K562 (cell line): ENCODE results near the gene ROBO2. TPM values are rescaled to one million over a fixed set of nuclear protein-coding genes. Genes with fewer than 3 reads are reported as not detected.
A peak's percentile ranks its signal among the peaks of the same experiment; 100 is the strongest.

Experiments used
- ATAC-seq: fragments of 200-7000 bp; cut with Tn5 transposase; 3 replicates; pipeline ENCODE4 v1.9.1; 2020; ENCODE audit warnings: moderate library complexity
- BruUV-seq: library from RNA; stranded (reverse); fragments of 400-500 nt; replicated peaks from 2 replicates; lab custom pipeline; 2021; lab: Mats Ljungman, UMichigan
- CTCF ChIA-PET: fragments of 300-600 bp; formaldehyde crosslinking; extraction: SDS; loops from one replicate; lab custom pipeline; 2021; ENCODE audit warnings: low intra/inter-chr PET ratio; lab: Yijun Ruan, JAX
- POLR2A ChIA-PET: fragments of 300-600, 350-650 bp; sonication (Branson Sonifier 250); formaldehyde crosslinking; extraction: SDS; loops from one replicate; lab custom pipeline; 2021; ENCODE audit warnings: antibody characterized with exemption, inconsistent platforms; lab: Yijun Ruan, JAX
- DNase-seq, 4 experiments: peaks; one replicate each; pipeline versions ENCODE4 v3.0.0 to v3.0.0-alpha.2; 2011 to 2018; ENCODE audit warnings: low spot score in 3 of 4, mixed read lengths in 3 of 4; ENCODE audit errors: extremely low read depth in 1 of 4
- FAIRE-seq: peaks from 2 replicates; lab custom pipeline; 2011; peaks lifted over from hg19 to GRCh38; lab: Jason Lieb, UNC
- H2AFZ ChIP-seq: 2 replicates; pipeline ENCODE4 v1.6.0; 2011; ENCODE audit warnings: low read depth, low read length, control low read depth, inconsistent platforms
- H3K27ac ChIP-seq: fragments of 200-600 bp; 3 replicates; pipeline ENCODE4 v1.8.0; 2011; ENCODE audit warnings: low read depth, mild to moderate bottlenecking, control low read depth, inconsistent platforms, low read length, moderate library complexity, mixed read lengths; ENCODE audit errors: extremely low read depth
- H3K27me3 ChIP-seq, 2 experiments: fragments of 300-600 bp in 1 of 2; 2 replicates in 1 of 2; 3 replicates in 1 of 2; pipeline versions ENCODE4 v1.6.0 to v1.8.0; 2011; ENCODE audit warnings: inconsistent platforms in 2 of 2, low read length in 2 of 2, mild to moderate bottlenecking in 1 of 2, mixed read lengths in 1 of 2, moderate library complexity in 1 of 2; ENCODE audit not compliant: control insufficient read depth in 2 of 2, insufficient read depth in 2 of 2
- H3K36me3 ChIP-seq: fragments of 300-600 bp; 3 replicates; pipeline ENCODE4 v1.8.0; 2011; ENCODE audit warnings: mild to moderate bottlenecking, low read length, inconsistent platforms; ENCODE audit not compliant: control insufficient read depth, insufficient read depth
- H3K4me1 ChIP-seq, 2 experiments: fragments of 200-600 bp in 1 of 2; replicated peaks in 1 of 2; 2 replicates in 1 of 2; 3 replicates in 1 of 2; pipeline versions ENCODE4 v1.5.1 to v1.8.0; 2011; ENCODE audit warnings: inconsistent platforms in 2 of 2, low read length in 2 of 2, mild to moderate bottlenecking in 1 of 2, mixed read lengths in 1 of 2, moderate library complexity in 1 of 2; ENCODE audit not compliant: control insufficient read depth in 2 of 2, insufficient read depth in 2 of 2
- H3K4me2 ChIP-seq: 2 replicates; pipeline ENCODE4 v1.6.1; 2011; ENCODE audit warnings: low read length, control low read depth, inconsistent platforms, mixed read lengths; ENCODE audit not compliant: insufficient read depth
- H3K4me3 ChIP-seq: fragments of 200-600 bp; sonication (generic), shearing (Covaris generic); 2 replicates; pipeline ENCODE4 v1.5.1; 2016; ENCODE audit warnings: control low read depth, inconsistent platforms
- H3K79me2 ChIP-seq: fragments of 200-600 bp; 3 replicates; pipeline ENCODE4 v1.8.0; 2011; ENCODE audit warnings: low read length, inconsistent platforms; ENCODE audit not compliant: control insufficient read depth, insufficient read depth
- H3K9ac ChIP-seq, 2 experiments: 2 replicates each; pipeline versions ENCODE4 v1.6.0 to v1.6.1; 2011; ENCODE audit warnings: low read depth in 2 of 2, low read length in 2 of 2, control low read depth in 1 of 2, inconsistent platforms in 1 of 2, mild to moderate bottlenecking in 1 of 2, mixed read lengths in 1 of 2; ENCODE audit not compliant: insufficient read depth in 1 of 2
- H3K9me1 ChIP-seq: one replicate; pipeline ENCODE4 v1.6.0; 2011; ENCODE audit warnings: inconsistent platforms, mild to moderate bottlenecking, low read length, moderate library complexity; ENCODE audit not compliant: control insufficient read depth, insufficient read depth
- H3K9me3 ChIP-seq: replicated peaks from 2 replicates; pipeline ENCODE4 v1.5.1; 2011; ENCODE audit warnings: low read depth, low read length, inconsistent platforms; ENCODE audit not compliant: control insufficient read depth, insufficient read depth
- H4K20me1 ChIP-seq: replicated peaks from 2 replicates; pipeline ENCODE4 v1.6.1; 2011; ENCODE audit warnings: low read length, inconsistent platforms, mixed read lengths; ENCODE audit not compliant: control insufficient read depth, insufficient read depth
- CBX8 ChIP-seq: fragments of 200-600 bp; sonication (generic); IDR thresholded peaks from 2 replicates; pipeline ENCODE4 v1.6.1; 2012; ENCODE audit warnings: borderline replicate concordance, mixed run types, low read depth, mild to moderate bottlenecking, moderate library complexity, mixed read lengths, low read length, control low read depth, inconsistent platforms; ENCODE audit not compliant: poor library complexity, severe bottlenecking; ENCODE audit errors: extremely low read depth
- E4F1 ChIP-seq: fragments of 250-450 bp; sonication (Bioruptor Pico); IDR thresholded peaks from 2 replicates; pipeline ENCODE4 v1.5.0; 2021; ENCODE audit warnings: mild to moderate bottlenecking, borderline replicate concordance
- IRF2 ChIP-seq: sonication (generic); formaldehyde crosslinking; IDR thresholded peaks from 2 replicates; pipeline ENCODE4 v1.8.1; 2022; ENCODE audit warnings: mild to moderate bottlenecking, missing genetic modification reagents
- MLX ChIP-seq, 2 experiments: fragments of 450-650 bp in 1 of 2; sonication (generic) in 1 of 2; formaldehyde crosslinking; conservative IDR thresholded peaks; 2 replicates each; pipeline versions ENCODE4 v1.4.0 to v1.8.1; 2020 to 2022; ENCODE audit warnings: mild to moderate bottlenecking in 1 of 2, missing genetic modification reagents in 1 of 2
- SP1 ChIP-seq: sonication (generic); formaldehyde crosslinking; IDR thresholded peaks from 2 replicates; pipeline ENCODE4 v1.8.1; 2022; ENCODE audit warnings: mild to moderate bottlenecking, missing genetic modification reagents
- TFE3 ChIP-seq: fragments of 450-650 bp; formaldehyde crosslinking; IDR thresholded peaks from 2 replicates; pipeline ENCODE4 v1.4.0; 2020; ENCODE audit warnings: mild to moderate bottlenecking, mixed read lengths
- U2AF1 ChIP-seq: fragments of 200-400 bp; formaldehyde crosslinking; optimal IDR thresholded peaks from 2 replicates; pipeline ENCODE3; 2017; ENCODE audit warnings: mild to moderate bottlenecking, low read depth, low read length, moderate library complexity
- ZBTB9 ChIP-seq: fragments of 450-650 bp; formaldehyde crosslinking; IDR thresholded peaks from 2 replicates; pipeline ENCODE4 v1.4.0; 2020; ENCODE audit warnings: mild to moderate bottlenecking, moderate library complexity
- ZNF282 ChIP-seq: sonication (generic); formaldehyde crosslinking; IDR thresholded peaks from 2 replicates; pipeline ENCODE4 v1.8.1; 2023; ENCODE audit warnings: missing genetic modification reagents
- WGBS: fragments of 100-300 bp; shearing (Covaris generic); methylation state at CpG from one replicate; pipeline ENCODE4 v1.1.6; 2016; ENCODE audit warnings: low coverage, mixed read lengths; ENCODE audit not compliant: insufficient coverage; ENCODE audit errors: missing lambda C conversion rate; 5-methylcytosine and 5-hydroxymethylcytosine counted together
- in situ Hi-C: fragments of 300-500 bp; cut with MboI; formaldehyde crosslinking; loops from 4 replicates; pipeline ENCODE4 v1.15.0; 2018; ENCODE audit warnings: inconsistent platforms, mixed read lengths
- intact Hi-C: fragments of 100-400 bp; cut with micrococcal nuclease; formaldehyde crosslinking; loops from 2 replicates; pipeline ENCODE4 v1.14.2; 2022
- polyA plus RNA-seq, 8 experiments: library from polyadenylated mRNA; depleted of rRNA in 4 of 8; stranded (reverse) in 5 of 8; unstranded in 3 of 8; fragments of >200 nt; fragmentation: Nextera tagmentation in 2 of 8; fragmentation: Illumina TruSeq in 1 of 8; extraction: Ambion mirVana in 2 of 8; extraction: Trizol in 1 of 8; gene quantifications; 2 replicates each; pipeline versions ENCODE4 v1.2.1 to v1.2.3, GENCODE V29; 2011 to 2014; ENCODE audit warnings: inconsistent platforms in 1 of 8, missing spikeins in 1 of 8
- total RNA-seq, 7 experiments: library from RNA; depleted of rRNA in 6 of 7; stranded (reverse); fragments of >200 nt in 6 of 7; fragmentation: Illumina TruSeq in 2 of 7; extraction: Trizol in 2 of 7; gene quantifications; 2 replicates each; pipeline versions ENCODE4 v1.2.1 to v1.2.3, GENCODE V29; 2011 to 2021; ENCODE audit warnings: low replicate concordance in 1 of 7

Gene ROBO2
- total and polyA plus RNA-seq, 9 of the 15 experiments (the other 6 are each of a cell fraction or from before 2014, with no cell fraction given) = 0.84 to 3.0 (median 1.7) TPM

- no peak overlapping the region; the same call in 2 of the 3 replicates for H3K27ac ChIP-seq
- DNase-seq (no peak), ATAC-seq (no peak), FAIRE-seq (no peak)
- H2AFZ ChIP-seq = peak overlapping the region; percentile 39
- peaks cover 11% of the 10 kb centered on the region; the same call in 2 of the 3 replicates for H3K79me2 ChIP-seq
- ChIA-PET CTCF (interaction anchor here (1.5 kb wide), 1 partner anchor 215 kb away, joined by 5 read pairs; no protein-coding TSS in a partner anchor), POLR2A (no interaction called here)
- peak overlapping the region; percentile 52 for H3K4me2 ChIP-seq
- H3K4me1 ChIP-seq = peaks cover 0 to 5% of the 10 kb centered on the region in 2 experiments; a peak in 2 of 5 replicates
- no peaks in the 10 kb centered on the region; a peak in 1 of 5 replicates for H3K27me3 ChIP-seq
- peak overlapping the region; percentile 48 for H3K4me3 ChIP-seq
- intact Hi-C loops (loop anchor here (10.0 kb wide), 1 partner anchor 115 kb away; no protein-coding TSS in a partner anchor), in situ Hi-C loops (no loop called here)
- no peaks in the 10 kb centered on the region for H3K9me1 ChIP-seq
- BruUV-seq = TSS peak; percentile 46
- 5% methylated on average over 10 of the region's 11 CpGs for WGBS
- no peaks in the 10 kb centered on the region; the same call in 1 of the 2 replicates for H4K20me1 ChIP-seq
- no peak for TF ChIP-seq ZNF282
- no peak for TF ChIP-seq SP1 (CRISPR knock-in tag)
- no peak for TF ChIP-seq TFE3 (CRISPR knock-in tag)
- no peak for TF ChIP-seq ZBTB9 (CRISPR knock-in tag)
- TF ChIP-seq MLX (CRISPR knock-in tag; conservative IDR thresholded peaks at IDR 0.05) = no peak
- TF ChIP-seq IRF2 (CRISPR knock-in tag) = no peak
- no peak for TF ChIP-seq U2AF1
- TF ChIP-seq CBX8 = no peak
- TF ChIP-seq E4F1 = no peak
- peak overlapping the region in 1 of 2 experiments; percentile 34; a peak in 2 of 4 replicates for H3K9ac ChIP-seq
- no peaks in the 10 kb centered on the region for H3K36me3 ChIP-seq
- H3K9me3 ChIP-seq = no peaks in the 10 kb centered on the region
These were observed 317 bp downstream of the ROBO2 start for GRCh38 chr3:77040216-77040615.
